CD8-positive, alpha-beta memory T cell (primary cell): Measurements from ENCODE around the gene BSCL2. TPM values are rescaled to one million over a fixed set of nuclear protein-coding genes. Genes with fewer than 3 reads are reported as not detected.

Experiments
- CTCF ChIA-PET: fragments of 350-600 bp; sonication (Branson Sonifier 250); formaldehyde crosslinking; loops from one replicate; lab custom pipeline; 2021; ENCODE audit warnings: antibody characterized with exemption; lab: Charles Lee
- POLR2A ChIA-PET: fragments of 350-600 bp; sonication (Branson Sonifier 250); formaldehyde crosslinking; loops from one replicate; lab custom pipeline; 2021; ENCODE audit warnings: antibody characterized with exemption; lab: Charles Lee
- DNase-seq, 5 donors: peaks; one replicate each; pipeline versions ENCODE4 v3.0.0 to v3.0.0-alpha.2; 2020 to 2022; ENCODE audit warnings: mixed read lengths in 1 of 5
- H3K27ac ChIP-seq: one replicate; pipeline ENCODE4 v1.7.0; 2013; ENCODE audit warnings: low read depth, mild to moderate bottlenecking, low read length, moderate library complexity
- H3K27me3 ChIP-seq: 2 replicates; pipeline ENCODE4 v1.7.0; 2013; ENCODE audit warnings: low read length, mild to moderate bottlenecking; ENCODE audit not compliant: insufficient read depth, poor library complexity, severe bottlenecking
- H3K36me3 ChIP-seq: 2 replicates; pipeline ENCODE4 v1.7.0; 2013; ENCODE audit warnings: mild to moderate bottlenecking, low read length, moderate library complexity; ENCODE audit not compliant: insufficient read depth
- H3K4me1 ChIP-seq: 2 replicates; pipeline ENCODE4 v1.7.0; 2013; ENCODE audit warnings: mild to moderate bottlenecking, low read length, moderate library complexity; ENCODE audit not compliant: insufficient read depth
- H3K4me3 ChIP-seq: 2 replicates; pipeline ENCODE4 v1.7.0; 2013; ENCODE audit warnings: mild to moderate bottlenecking, low read length
- H3K9me3 ChIP-seq: 2 replicates; pipeline ENCODE4 v1.7.0; 2013; ENCODE audit warnings: mild to moderate bottlenecking, low read length
- H3K27ac Mint-ChIP-seq, 8 donors: one replicate each; pipeline ENCODE4 v1.8.0; 2020 to 2021; ENCODE audit warnings: mixed read lengths in 8 of 8, mild to moderate bottlenecking in 6 of 8, inconsistent platforms in 3 of 8, moderate library complexity in 3 of 8
- H3K27me3 Mint-ChIP-seq, 2 donors: one replicate each; pipeline ENCODE4 v1.8.0; 2020 to 2021; ENCODE audit warnings: mixed read lengths in 2 of 2, mild to moderate bottlenecking in 1 of 2, moderate library complexity in 1 of 2
- H3K36me3 Mint-ChIP-seq, 3 donors: one replicate each; pipeline ENCODE4 v1.8.0; 2020 to 2021; ENCODE audit warnings: mixed read lengths in 3 of 3, inconsistent platforms in 1 of 3, mild to moderate bottlenecking in 1 of 3
- H3K4me1 Mint-ChIP-seq, 3 donors: one replicate each; pipeline ENCODE4 v1.8.0; 2020 to 2021; ENCODE audit warnings: mixed read lengths in 3 of 3, inconsistent platforms in 1 of 3, mild to moderate bottlenecking in 1 of 3
- H3K4me3 Mint-ChIP-seq, 7 donors: one replicate each; pipeline ENCODE4 v1.8.0; 2020 to 2021; ENCODE audit warnings: mixed read lengths in 7 of 7, mild to moderate bottlenecking in 6 of 7, moderate library complexity in 4 of 7, inconsistent platforms in 2 of 7
- H3K9me3 Mint-ChIP-seq, 5 donors: one replicate each; pipeline ENCODE4 v1.8.0; 2020 to 2022; ENCODE audit warnings: mixed read lengths in 5 of 5, mild to moderate bottlenecking in 3 of 5, moderate library complexity in 2 of 5, inconsistent platforms in 1 of 5
- polyA plus RNA-seq: library from polyadenylated mRNA; unstranded; fragments of 300-500 nt; fragmentation: Illumina TruSeq; gene quantifications from one replicate; pipeline ENCODE4 v1.2.3, GENCODE V29; 2021
- total RNA-seq, 2 experiments: library from RNA; stranded (reverse); gene quantifications; one replicate each; pipeline ENCODE4 v1.2.3, GENCODE V29; 2021

Gene BSCL2
- total and polyA plus RNA-seq, 3 experiments from 2014 or later: 32.9 to 48.8 (median 33.3) TPM

- peak overlapping the region; percentile 91 to 99 (median 98) for H3K27ac Mint-ChIP-seq
- ChIA-PET CTCF (interaction anchor here (1.1 to 3.4 kb wide), 6 partner anchors 9 to 77 kb away, joined by 3 to 15 read pairs (median 8); partner anchors contain the start of genes HNRNPUL2, LBHD1, TMEM179B and TTC9C), POLR2A (interaction anchor here (0.6 to 4.9 kb wide), 18 partner anchors 9 to 171 kb away, joined by 3 to 42 read pairs (median 8); partner anchors contain the start of genes B3GAT3, C11orf98, CSKMT and HNRNPUL2)
- peak overlapping the region; percentile 88 for H3K27ac ChIP-seq
- no peaks in the 10 kb centered on the region for H3K9me3 ChIP-seq
- peaks cover 0 to 51% (median 3%) of the 10 kb centered on the region in 3 donors for H3K36me3 Mint-ChIP-seq
- peak overlapping the region; percentile 91 for H3K4me3 ChIP-seq
- no peaks in the 10 kb centered on the region for H3K27me3 ChIP-seq
- peak in 1 of 5 donors; percentile 12 for DNase-seq
- peaks cover 48% of the 10 kb centered on the region for H3K4me1 ChIP-seq
- H3K27me3 Mint-ChIP-seq: no peaks in the 10 kb centered on the region
- H3K9me3 Mint-ChIP-seq: no peaks in the 10 kb centered on the region
- H3K4me3 Mint-ChIP-seq: peak overlapping the region; percentile 89 to 100 (median 93)
- H3K36me3 ChIP-seq: peaks cover 25% of the 10 kb centered on the region
- peaks cover 49 to 70% (median 62%) of the 10 kb centered on the region in 3 donors for H3K4me1 Mint-ChIP-seq
Observed at GRCh38 chr11:62710001-62710345, 2.7 kb upstream of the BSCL2 start.

- Mint-ChIP-seq H3K4me3 (peak overlapping the region; percentile 89 to 100 (median 93)), H3K9me3 (no peaks in the 10 kb centered on the region)
- peak overlapping the region; percentile 91 for H3K4me3 ChIP-seq
Observed at GRCh38 chr11:62709247-62710000, 2.2 kb upstream of the BSCL2 start.

GRCh38 chr11:62708793-62709192 lies 1.6 kb upstream of the BSCL2 start:
- Histone ChIP-seq H3K36me3 (peaks cover 17% of the 10 kb centered on the region), H3K27me3 (no peaks in the 10 kb centered on the region), H3K4me3 (peak overlapping the region; percentile 91), H3K9me3 (no peaks in the 10 kb centered on the region), H3K27ac (peak overlapping the region; percentile 88), H3K4me1 (peaks cover 48% of the 10 kb centered on the region)
- no peaks in the 10 kb centered on the region for H3K9me3 Mint-ChIP-seq
- peaks cover 47 to 66% (median 58%) of the 10 kb centered on the region in 3 donors for H3K4me1 Mint-ChIP-seq
- H3K27me3 Mint-ChIP-seq: no peaks in the 10 kb centered on the region
- POLR2A ChIA-PET: interaction anchor here (0.7 to 4.9 kb wide), 20 partner anchors 19 to 172 kb away, joined by 3 to 42 read pairs (median 6); partner anchors contain the start of genes B3GAT3, C11orf98, CSKMT and HNRNPUL2
- peaks cover 0 to 40% (median 3%) of the 10 kb centered on the region in 3 donors for H3K36me3 Mint-ChIP-seq
- CTCF ChIA-PET: interaction anchor here (0.6 to 3.4 kb wide), 11 partner anchors 11 to 154 kb away, joined by 3 to 15 read pairs (median 4); partner anchors contain the start of genes HNRNPUL2, LBHD1, TMEM179B and TTC9C
- peak in 3 of 5 donors; percentile 25 to 76 (median 36) for DNase-seq
- peak overlapping the region; percentile 91 to 99 (median 98) for H3K27ac Mint-ChIP-seq
- H3K4me3 Mint-ChIP-seq: peak overlapping the region; percentile 89 to 100 (median 93)

More at GRCh38 chr11:62709247-62710000, 2.2 kb upstream of the BSCL2 start:
- no peaks in the 10 kb centered on the region for H3K27me3 ChIP-seq
- ChIA-PET CTCF (interaction anchor here (0.6 to 3.4 kb wide), 11 partner anchors 10 to 154 kb away, joined by 3 to 15 read pairs (median 4); partner anchors contain the start of genes HNRNPUL2, LBHD1, TMEM179B and TTC9C), POLR2A (interaction anchor here (0.6 to 4.9 kb wide), 24 partner anchors 9 to 172 kb away, joined by 3 to 42 read pairs (median 5); partner anchors contain the start of genes B3GAT3, C11orf98, CSKMT and HNRNPUL2)
- peak; percentile 91 to 99 (median 96) for DNase-seq
- peaks cover 0 to 46% (median 3%) of the 10 kb centered on the region in 3 donors for H3K36me3 Mint-ChIP-seq
- H3K27ac Mint-ChIP-seq: peak overlapping the region; percentile 91 to 99 (median 98)
- H3K27me3 Mint-ChIP-seq: no peaks in the 10 kb centered on the region
- H3K4me1 ChIP-seq: peaks cover 48% of the 10 kb centered on the region
- H3K27ac ChIP-seq: peak overlapping the region; percentile 88
- H3K36me3 ChIP-seq: peaks cover 21% of the 10 kb centered on the region
- peaks cover 49 to 70% (median 62%) of the 10 kb centered on the region in 3 donors for H3K4me1 Mint-ChIP-seq
- no peaks in the 10 kb centered on the region for H3K9me3 ChIP-seq

- peak overlapping the region; percentile 91 for H3K4me3 ChIP-seq
- CTCF ChIA-PET: interaction anchor here (1.3 to 3.4 kb wide), 7 partner anchors 15 to 284 kb away, joined by 3 to 15 read pairs (median 7); partner anchors contain the start of genes HNRNPUL2, LBHD1, TMEM179B and TTC9C
Observed at GRCh38 chr11:62708392-62708791, 1.2 kb upstream of the BSCL2 start.

GRCh38 chr11:62706850-62707247 lies 375 bp downstream of the BSCL2 start:
- Mint-ChIP-seq H3K9me3 (no peaks in the 10 kb centered on the region), H3K4me1 (peaks cover 36 to 49% (median 41%) of the 10 kb centered on the region in 3 donors), H3K27ac (peak overlapping the region; percentile 49 to 99 (median 82)), H3K27me3 (no peaks in the 10 kb centered on the region), H3K4me3 (peak overlapping the region; percentile 70 to 91 (median 87)), H3K36me3 (peaks cover 3 to 27% (median 4%) of the 10 kb centered on the region in 3 donors)
- H3K27ac ChIP-seq: peak overlapping the region; percentile 13
- H3K4me1 ChIP-seq: peaks cover 48% of the 10 kb centered on the region
- CTCF ChIA-PET: interaction anchor here (1.0 to 5.3 kb wide), 10 partner anchors 12 to 282 kb away, joined by 3 to 33 read pairs (median 4); partner anchors contain the start of genes C11orf98, CSKMT, TMEM179B and TTC9C
- H3K9me3 ChIP-seq: no peaks in the 10 kb centered on the region
- no peaks in the 10 kb centered on the region for H3K27me3 ChIP-seq
- H3K36me3 ChIP-seq: peaks cover 6% of the 10 kb centered on the region
- peak overlapping the region; percentile 82 for H3K4me3 ChIP-seq
- no peak for DNase-seq
- POLR2A ChIA-PET: interaction anchor here (0.9 to 3.5 kb wide), 12 partner anchors 20 to 151 kb away, joined by 3 to 17 read pairs (median 6); partner anchors contain the start of genes C11orf98, CSKMT, HNRNPUL2 and LBHD1

More at GRCh38 chr11:62708392-62708791, 1.2 kb upstream of the BSCL2 start:
- H3K9me3 ChIP-seq: no peaks in the 10 kb centered on the region
- Mint-ChIP-seq H3K36me3 (peaks cover 0 to 36% (median 3%) of the 10 kb centered on the region in 3 donors), H3K9me3 (no peaks in the 10 kb centered on the region), H3K4me3 (peak overlapping the region; percentile 89 to 100 (median 93)), H3K4me1 (peaks cover 44 to 63% (median 55%) of the 10 kb centered on the region in 3 donors), H3K27me3 (no peaks in the 10 kb centered on the region), H3K27ac (peak overlapping the region; percentile 91 to 99 (median 98))
- POLR2A ChIA-PET: interaction anchor here (0.6 to 4.9 kb wide), 21 partner anchors 19 to 173 kb away, joined by 3 to 42 read pairs (median 7); partner anchors contain the start of genes B3GAT3, C11orf98, CSKMT and HNRNPUL2
- no peak for DNase-seq
- H3K27ac ChIP-seq: peak overlapping the region; percentile 88
- peaks cover 17% of the 10 kb centered on the region for H3K36me3 ChIP-seq
- peaks cover 48% of the 10 kb centered on the region for H3K4me1 ChIP-seq
- H3K27me3 ChIP-seq: no peaks in the 10 kb centered on the region

- Histone ChIP-seq H3K4me3 (peak overlapping the region; percentile 88), H3K4me1 (peaks cover 48% of the 10 kb centered on the region), H3K27me3 (no peaks in the 10 kb centered on the region), H3K27ac (peak overlapping the region; percentile 95), H3K36me3 (no peaks in the 10 kb centered on the region), H3K9me3 (no peaks in the 10 kb centered on the region)
- peak; percentile 92 to 98 (median 95) for DNase-seq
- ChIA-PET POLR2A (interaction anchor here (0.8 to 2.1 kb wide), 15 partner anchors 21 to 150 kb away, joined by 3 to 17 read pairs (median 4); partner anchors contain the start of genes C11orf98, CSKMT, HNRNPUL2 and LBHD1), CTCF (interaction anchor here (0.8 to 5.3 kb wide), 9 partner anchors 11 to 281 kb away, joined by 3 to 33 read pairs (median 3); partner anchors contain the start of genes C11orf98, CSKMT, LRRN4CL and TTC9C)
- H3K9me3 Mint-ChIP-seq: no peaks in the 10 kb centered on the region
- H3K4me3 Mint-ChIP-seq: peak overlapping the region; percentile 86 to 95 (median 89)
- peak overlapping the region; percentile 92 to 99 (median 94) for H3K27ac Mint-ChIP-seq
- peaks cover 36 to 49% (median 41%) of the 10 kb centered on the region in 3 donors for H3K4me1 Mint-ChIP-seq
- no peaks in the 10 kb centered on the region for H3K27me3 Mint-ChIP-seq
- H3K36me3 Mint-ChIP-seq: peaks cover 3 to 26% (median 4%) of the 10 kb centered on the region in 3 donors
Observed at GRCh38 chr11:62705880-62706849, 1.1 kb downstream of the BSCL2 start.
